ELF-1 (cell line): ENCODE measurements around the gene DPP8.

ENCODE experiments used
- DNase-seq: peaks from one replicate; pipeline ENCODE4 v3.0.0-alpha.2; 2016; ENCODE audit warnings: low read depth, low spot score

Gene DPP8

DNA sequence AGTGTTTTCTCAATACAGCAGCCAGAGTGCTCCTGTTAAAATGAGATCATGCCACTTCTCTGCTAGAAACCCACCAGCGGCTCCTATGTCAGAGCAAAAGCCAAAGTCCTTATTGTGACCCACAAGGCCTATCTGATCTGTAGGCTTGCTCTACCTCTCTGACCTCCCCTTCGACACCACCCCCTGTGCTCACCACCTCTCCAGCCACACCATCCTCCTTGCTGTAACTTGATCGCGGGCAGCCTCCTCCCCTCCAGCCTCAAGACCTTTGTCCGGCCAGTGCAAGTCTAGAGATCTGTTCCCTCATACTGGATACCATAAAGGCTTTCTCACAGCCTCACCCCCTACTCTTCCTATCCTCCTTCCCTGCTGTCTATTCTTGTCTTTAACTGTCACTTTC, 92.8 kb downstream of the DPP8 start:
- peak; percentile 62 for DNase-seq

DNA sequence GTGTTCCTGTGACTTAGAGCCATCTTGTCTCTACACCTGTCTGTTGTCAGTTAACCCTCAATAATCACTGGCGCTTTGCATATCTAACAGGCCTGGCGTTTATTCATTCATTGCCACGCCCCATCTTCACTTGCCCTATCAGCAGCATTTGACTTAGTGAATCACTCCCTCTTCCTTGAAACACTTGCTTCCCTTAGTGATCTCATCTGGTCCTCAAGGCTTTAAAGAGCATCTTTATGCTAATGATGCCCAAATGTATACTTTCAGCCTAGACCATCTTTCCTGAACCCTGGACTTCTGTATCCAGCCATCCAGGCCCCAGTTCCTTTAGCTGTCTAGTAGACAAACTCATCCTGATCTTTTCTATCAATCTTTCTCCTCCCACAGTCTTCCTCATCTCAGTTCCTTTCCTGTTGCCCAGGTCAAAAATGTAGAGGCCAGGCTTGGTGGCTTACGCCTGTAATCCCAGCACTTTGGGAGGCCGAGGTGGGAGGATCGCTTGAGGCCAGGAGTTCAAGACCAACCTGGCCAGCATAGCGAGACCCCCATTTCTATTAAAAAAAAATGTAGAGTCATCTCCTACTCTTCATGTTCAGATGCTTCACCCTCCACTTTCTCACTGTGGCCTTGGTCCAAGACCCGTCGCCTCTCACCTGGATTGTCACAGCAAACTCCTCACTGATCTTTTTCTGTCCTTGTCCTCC, 93.4 kb downstream of the DPP8 start:
- no peak for DNase-seq

DNA sequence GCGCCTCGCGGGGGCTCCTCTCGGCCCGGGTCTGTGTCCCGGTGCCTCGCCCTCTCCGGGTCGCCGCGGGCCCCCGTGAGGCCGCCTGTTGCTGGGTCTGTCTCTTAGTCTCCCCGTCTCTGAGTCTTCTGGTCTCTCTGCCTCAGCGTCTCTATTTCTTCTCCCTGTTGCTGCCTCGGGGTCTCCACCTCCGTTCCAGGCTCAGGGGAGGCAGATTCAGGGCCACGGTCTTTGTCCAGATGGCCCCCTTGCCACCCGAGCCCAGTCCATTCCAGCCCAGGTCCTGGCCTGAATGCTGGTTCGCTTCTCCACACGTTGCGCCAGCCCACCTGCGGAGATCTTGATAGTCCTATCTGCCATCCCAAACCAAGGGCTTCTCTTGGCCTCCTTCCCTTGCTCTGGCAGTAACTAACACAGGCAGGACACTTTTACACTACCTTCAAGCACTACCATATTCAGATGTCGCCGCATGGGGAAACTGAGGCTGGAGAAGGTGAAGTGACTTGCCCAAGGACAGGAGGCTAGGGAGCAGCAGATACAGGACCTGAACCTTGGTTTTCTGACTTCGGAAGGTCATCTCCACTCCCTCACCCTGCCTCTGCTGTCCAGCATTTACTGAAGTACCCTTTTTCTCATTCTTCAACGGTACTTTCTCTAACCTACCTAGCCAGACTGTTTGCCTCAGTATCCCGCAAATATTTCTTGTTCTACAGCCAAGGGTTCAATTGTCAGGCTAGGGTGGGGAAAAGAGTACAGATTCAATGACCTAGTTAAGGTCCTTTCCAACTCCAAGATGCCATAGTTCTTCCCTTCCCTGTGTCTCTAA, 94.1 kb downstream of the DPP8 start:
- peak; percentile 56 for DNase-seq

DNA sequence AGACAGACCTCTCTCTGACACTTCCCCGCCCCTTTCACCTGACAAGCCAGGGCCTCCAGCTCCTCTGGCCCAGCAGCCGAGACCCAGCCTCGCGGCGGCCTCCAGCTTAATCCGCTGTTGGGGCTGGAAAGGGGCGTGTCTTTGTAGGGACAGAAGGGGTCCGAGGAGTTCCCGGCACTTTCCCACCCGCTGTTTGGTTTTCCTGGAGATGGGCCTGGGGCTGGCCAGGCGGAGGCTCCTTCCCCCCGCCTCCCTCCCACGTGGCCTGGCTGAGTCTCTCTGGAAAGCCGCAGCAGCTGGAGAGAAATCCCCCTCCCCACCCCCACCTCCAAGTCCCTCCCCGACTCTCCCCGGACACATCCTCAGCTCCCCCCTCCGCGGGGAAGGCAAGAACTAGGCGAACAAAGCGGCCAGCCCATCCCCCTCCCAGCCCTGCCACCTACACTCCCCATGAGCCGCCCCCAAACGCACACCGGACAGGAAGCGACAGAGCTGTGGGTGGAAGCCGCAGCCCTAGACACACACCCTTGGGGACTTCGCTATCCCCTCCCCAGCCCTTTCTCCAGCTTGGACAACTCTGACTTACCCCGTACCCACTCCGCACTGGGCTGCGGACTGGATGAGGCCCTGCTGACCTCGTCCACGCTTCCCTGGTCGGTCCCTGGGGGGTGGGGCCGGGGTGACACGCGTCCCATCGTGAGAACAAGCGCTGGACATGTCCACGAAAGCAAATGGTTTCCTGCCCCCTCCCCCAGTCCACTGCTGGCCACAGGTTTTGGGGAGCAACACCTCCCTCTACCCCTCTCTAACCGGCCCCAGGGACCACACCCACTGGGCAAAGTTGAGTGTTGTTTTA, 95.9 kb downstream of the DPP8 start:
- DNase-seq = peak; percentile 99

DNA sequence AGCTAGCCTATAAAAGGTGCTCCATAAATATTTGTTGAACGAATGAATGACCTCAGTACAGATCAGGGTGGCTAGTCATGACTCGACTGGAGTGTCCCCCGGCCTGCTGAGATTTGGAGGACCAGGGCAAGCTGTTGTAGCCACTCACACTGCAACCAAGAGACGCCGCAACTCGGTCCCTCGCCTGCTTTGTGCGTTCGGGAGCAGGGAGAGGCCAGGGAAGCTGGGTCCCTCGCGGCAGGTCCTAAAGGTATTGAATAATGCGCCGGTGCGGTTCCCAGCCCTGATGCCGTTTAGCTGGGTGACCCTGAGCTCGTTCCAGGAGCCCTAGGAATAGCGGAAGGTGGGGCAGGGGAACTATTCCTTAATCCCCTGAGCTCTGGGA, 96.5 kb downstream of the DPP8 start:
- DNase-seq = no peak

DNA sequence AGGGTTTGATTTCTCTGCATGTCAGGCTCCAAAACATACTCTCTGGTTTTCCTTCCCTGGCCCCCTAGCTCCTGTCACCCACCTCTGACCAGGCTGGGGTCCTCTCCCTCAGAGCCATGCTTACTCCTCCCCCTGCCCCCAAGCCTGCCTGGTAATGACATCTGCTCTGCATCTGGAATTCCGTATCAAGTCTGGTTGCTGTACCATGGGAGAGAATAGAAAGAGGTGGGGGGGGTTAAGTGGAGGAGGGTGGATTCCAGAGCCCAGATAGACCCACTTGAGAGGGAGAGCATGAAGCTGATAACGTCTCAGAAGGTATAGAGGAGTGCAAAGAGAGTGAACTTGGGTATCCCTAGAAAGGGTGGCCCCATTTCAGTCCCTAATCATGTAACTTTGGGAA, 98.9 kb downstream of the DPP8 start:
- DNase-seq = no peak

DNA sequence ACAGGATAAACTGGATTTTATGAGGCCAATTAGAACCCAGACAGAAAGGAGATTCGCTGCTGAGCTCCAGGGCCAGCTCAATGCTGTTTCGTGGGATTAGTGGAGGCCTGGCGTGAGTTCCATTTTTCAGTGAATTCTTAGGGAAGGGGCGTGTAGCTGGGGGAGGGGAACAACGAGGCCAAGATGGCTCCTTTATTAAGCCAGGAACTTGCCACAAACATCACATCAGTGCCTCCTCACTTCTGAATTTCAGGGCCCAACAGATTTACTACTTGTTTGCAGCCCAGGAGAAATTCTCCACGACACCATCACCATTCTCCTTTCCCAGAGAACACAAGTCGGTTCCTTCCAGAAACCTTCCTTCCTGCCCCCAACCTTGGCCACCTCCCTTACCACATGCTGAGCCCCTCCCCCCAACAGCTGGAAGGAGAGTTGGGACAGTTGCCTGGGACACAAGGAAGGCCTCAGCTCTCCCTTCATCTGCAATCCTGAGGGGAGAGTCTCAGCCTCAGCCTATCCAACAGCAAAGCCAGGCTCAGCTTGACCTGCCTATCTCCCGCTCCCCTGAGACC, 100.6 kb downstream of the DPP8 start:
- DNase-seq = peak; percentile 90

DNA sequence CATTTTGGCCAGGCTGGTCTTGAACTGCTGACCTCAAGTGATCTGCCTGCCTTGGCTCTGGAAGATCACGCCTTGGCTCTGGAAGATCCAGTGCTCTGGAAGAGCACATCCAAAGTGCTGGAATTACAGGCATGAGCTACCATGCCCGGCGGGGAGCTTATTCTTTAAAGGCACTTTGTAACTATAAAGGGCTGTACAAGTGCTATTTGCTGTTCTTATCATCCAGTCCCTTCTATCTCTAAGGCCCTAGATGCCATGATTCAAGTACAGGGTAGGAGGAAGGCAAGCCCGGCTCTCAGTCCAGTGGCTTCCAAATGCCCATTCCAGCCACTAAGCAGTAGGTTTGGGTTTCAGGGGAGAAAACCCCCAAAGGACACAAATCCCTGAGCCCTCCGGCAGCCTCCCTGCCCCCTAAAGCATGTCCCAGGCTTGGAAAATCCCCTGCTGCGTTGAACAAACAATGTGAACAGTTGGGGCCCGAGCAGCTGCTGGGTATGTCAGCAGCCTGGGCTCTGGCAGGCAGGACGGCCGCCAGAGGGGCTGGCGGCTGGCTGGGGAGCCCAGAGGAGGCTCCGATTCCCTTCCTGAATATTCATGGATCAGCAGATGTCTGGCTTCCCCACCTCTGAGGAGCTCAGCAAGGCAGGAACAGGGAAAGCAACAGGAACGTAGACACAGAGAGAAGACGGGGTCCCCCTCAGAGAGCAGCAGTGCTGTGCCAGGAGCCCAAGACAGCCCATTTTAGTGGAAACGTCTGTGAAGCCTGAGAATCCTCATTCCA, 102.5 kb downstream of the DPP8 start:
- DNase-seq = peak; percentile 94

DNA sequence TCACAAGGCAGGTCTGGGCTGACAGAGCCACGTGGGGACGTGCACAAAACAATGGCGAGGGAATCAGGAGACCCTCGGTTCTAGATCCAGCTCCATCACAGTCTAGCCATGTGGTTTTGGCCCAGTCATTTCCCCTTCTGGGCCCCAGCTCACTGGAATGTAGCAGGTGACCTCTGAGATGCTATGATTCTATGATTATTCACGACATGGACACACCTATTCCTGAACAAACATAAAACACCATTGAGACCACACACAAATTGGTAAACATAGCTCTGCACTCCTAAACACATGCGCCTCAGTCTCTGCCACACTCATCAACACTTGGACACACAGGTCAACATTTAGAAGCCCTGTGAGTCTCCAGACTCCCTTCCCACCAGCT, 103.7 kb downstream of the DPP8 start:
- DNase-seq = no peak

DNA sequence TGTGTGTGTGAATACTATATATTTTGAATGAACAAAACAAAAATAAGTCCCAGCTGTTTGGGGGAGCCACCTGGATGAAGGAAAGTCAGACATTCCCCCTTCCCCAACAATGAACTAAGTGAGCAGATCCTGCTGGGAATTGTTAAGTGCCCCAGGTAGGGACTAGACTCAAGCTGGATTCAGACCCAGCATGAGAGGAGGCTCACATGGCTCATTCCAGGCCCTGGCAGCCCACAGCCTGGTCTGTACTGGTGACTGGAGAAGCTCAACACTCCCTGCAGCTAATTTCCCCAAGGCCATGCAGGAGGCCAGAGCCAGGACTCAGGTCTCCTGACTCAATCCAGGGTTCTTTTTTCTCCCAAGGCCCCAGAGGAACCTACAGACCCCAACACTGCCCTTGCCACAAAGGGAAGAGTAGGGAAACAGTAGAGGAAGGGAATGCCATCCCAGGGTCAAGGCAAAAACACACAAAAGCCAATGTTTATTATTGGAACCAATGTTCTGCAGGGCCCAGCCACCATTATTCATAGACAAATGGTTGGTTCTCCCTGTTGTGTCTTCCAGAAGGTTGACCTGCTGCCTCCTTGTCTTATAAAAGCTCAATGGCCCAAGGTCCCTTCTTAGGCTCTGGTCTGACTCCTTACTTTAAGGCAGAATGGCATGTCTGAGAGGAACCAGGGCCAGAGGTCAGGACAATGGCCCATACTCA, 104.3 kb downstream of the DPP8 start:
- peak; percentile 48 for DNase-seq

DNA sequence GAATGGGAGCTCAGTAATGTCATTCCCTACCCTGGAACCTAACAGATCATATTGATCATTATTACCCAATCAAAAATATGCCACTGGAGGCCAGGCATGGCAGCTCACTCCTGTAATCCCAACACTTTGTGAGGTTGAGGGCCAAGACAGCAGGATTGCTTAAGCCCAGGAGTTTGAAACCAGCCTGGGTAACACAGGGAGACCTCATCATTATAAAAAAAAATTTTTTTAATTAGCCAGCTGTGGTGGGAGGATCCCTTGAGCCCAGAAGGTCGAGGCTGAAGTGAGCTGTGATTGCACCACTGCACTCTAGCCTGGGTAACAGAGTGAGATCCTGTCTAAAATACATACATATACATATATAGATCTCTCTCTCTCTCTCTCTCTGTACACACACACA, 104.9 kb downstream of the DPP8 start:
- no peak for DNase-seq

DNA sequence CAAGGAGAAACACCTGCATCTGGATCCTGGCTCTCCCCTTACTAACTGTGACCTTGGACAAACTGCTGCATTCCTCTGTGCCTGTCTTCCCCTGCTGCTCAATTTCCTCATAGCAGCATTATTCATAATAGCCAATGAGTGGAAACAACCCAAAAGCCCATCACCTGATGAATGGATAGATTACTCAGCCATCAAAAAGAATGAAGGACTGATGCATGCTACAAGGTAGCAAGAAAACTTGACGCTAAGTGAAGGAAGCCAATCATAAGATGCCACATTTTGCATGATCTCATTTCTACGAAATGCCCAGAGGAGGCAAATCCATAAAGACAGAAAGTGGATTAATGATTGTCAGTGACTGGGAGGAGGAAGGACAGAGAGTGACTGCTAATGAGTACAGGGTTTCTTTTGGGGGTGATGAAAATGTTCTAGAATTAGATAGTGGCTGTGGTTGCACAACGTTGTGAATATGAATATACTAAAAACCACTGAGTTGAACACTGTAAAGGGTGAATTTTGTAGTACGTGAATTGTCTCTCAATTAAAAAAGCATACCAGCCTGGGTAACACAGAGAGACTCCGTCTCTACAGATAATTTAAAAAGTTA, 105.9 kb downstream of the DPP8 start:
- DNase-seq = no peak

DNA sequence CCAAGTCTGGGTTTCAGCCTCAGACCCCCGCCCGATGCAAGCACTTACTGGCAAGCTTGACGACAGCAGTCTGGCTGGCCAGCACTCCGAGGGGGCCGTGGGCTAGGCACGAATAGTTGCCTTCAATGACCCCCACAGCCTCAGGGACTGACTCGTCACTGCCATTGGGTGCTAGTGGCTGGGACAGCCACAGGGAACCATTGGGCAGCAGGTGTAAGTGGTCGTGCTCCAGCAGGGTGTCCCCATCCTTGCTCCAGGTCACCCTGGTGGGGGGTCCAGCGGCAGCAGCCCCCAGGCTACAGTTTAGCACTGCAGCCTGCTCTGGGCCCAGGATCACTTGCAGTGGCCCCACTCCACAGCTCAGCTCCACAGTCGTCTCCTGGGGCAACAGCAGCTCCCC, 106.5 kb downstream of the DPP8 start:
- DNase-seq = no peak

DNA sequence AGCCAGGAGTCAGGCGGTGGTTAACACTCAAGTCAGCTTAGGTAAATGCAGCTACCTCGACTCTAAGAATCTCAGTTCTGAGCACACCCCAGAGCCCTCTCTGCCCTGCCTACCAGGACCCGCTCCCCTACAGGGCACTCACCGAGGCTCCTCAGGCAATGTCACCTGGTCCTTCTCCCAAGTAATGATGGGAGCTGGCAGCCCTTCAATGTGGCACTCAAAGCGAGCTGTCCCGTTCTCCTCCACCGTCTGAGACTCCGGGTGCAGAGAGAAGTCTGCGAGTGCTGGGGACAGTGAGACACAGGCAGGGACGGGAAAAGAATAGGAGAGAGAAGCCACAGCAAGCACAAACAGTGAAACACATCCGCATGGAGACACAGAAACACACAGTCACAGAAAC, 107.5 kb downstream of the DPP8 start:
- DNase-seq = no peak

DNA sequence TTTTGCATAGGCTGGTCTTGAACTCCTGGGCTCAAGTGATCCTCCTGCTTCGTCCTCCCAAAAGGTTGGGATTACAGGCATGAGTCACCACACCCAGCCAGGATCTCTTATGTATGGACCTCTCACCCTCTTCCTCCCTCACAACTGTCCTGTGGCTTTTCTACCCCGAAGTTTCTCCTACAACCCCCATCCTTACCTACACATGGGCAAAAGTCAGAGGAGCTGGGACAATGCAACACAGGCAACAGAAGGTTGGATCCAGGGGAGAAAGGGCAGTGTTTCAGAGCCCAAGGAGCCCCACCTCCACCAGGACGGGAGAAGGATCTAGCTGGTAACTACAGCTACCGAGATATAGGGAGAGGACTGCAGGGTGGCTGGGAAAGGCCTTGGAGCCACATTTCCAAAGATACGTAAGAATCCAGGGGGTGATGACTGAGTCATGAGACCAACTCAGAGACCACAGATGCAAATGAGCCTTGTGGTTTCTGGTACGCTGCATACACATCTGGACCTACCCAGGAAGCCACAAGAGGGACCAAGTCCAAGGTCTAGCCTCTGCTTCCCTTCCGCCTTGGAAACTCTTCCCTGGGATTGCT, 108.4 kb downstream of the DPP8 start:
- DNase-seq = no peak

DNA sequence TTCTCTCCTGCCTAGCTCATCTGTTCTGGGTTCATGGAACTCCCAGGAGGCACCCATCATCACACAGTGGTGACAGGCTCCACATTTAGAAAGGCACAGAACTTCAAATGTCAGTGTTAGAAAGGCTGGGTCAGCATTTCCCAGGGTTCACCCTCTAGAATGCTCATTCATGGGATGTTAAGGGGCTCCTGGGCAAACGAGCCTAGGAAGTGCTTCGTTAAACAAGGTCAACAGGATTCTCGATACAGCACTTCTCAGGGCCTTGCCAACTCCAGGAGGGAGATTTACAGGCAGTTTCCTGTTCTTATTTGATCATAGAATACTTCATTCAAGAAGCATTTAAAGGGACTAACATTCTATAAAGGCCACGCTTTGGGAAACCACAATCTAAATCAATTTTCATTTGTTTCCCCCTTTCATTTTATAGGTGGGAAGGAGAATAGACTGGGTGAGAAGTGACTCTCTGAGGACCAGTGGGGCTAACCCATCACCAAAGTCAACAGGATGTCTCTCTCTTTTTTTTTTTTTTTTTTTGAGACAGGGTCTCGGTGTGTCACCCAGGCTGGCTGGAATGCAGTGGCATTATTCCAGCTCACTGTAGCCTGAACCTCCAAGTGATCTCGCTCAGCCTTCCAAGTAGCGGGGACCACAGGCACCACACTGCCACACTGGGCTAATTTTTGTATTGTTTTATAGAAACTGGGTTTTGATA, 109.0 kb downstream of the DPP8 start:
- no peak for DNase-seq

DNA sequence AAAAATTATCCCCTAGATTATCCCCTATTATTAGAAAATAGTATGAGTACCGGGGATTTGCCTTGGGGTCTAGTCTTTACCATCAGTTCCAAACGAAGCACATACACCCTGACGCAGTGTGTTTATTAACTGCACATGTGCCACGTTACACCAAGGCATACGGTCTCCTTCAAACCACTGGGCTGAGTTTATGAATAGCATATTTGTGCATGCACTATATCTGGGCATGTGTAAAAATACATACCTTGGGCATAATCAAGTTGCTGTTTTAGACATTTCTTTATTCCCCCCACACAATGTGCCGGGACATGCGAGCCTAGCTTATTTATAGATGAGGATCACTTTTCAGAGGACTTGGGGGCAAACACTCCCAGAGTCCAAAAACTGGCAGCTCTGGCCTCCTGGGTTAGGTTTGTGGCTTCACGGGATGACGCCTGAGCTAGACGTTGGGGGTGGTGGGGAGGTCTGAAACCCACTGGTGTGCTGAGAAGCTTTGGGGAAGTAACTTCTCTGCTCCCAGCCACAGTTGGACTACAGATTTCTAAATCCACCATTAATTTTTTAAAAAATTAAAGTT, 111.0 kb downstream of the DPP8 start:
- no peak for DNase-seq

DNA sequence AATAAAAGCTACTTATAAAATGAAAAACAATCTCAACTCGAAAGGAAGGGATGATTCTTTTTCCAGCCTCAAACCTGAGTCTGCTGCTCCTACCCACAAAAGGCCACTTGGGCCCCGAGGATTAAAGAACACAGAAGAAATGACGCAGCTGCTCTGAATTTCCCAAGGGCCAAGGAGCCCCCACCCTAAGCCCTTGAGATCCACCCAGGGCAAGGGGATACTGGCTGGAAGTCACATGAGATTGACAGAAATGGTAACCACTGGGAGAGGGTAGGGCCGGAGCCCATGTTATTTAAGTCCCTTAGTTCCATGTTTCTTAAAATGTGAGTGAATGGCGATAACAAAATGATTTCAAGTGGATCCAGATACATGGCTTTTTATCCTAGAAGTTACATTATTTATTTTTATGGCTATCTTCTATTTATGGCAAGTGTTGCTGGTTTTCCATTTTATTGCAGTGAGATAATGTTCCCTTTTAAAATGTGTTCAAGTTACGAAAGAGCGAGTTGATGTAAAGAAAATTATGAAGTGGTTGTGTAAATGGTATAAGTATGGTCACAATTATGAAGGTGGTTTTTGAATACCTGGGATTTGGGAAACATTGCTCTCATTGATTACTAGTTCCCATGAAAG, 111.6 kb downstream of the DPP8 start:
- DNase-seq = no peak
